IMR-90 (cell line): ENCODE data around the gene EPB41L5.

ENCODE experiments used
- CEBPB ChIP-seq: IDR thresholded peaks from 2 replicates; pipeline ENCODE4 v1.6.1; 2012; ENCODE audit warnings: low read depth, low read length, improper control_type of control experiment
- MAZ ChIP-seq: IDR thresholded peaks from 2 replicates; pipeline ENCODE4 v1.6.1; 2012; ENCODE audit warnings: low read depth, mild to moderate bottlenecking, low read length, improper control_type of control experiment, moderate library complexity, borderline replicate concordance
- MXI1 ChIP-seq: IDR thresholded peaks from 2 replicates; pipeline ENCODE4 v1.6.1; 2012; ENCODE audit warnings: low read depth, mild to moderate bottlenecking, low read length, moderate library complexity, borderline replicate concordance
- POLR2A ChIP-seq: IDR thresholded peaks from 2 replicates; pipeline ENCODE4 v1.6.1; 2012; ENCODE audit warnings: mild to moderate bottlenecking, low read depth, low read length
- RAD21 ChIP-seq: IDR thresholded peaks from 2 replicates; pipeline ENCODE4 v1.6.1; 2012; ENCODE audit warnings: low read length, improper control_type of control experiment
- RCOR1 ChIP-seq: IDR thresholded peaks from 2 replicates; pipeline ENCODE4 v1.6.1; 2012; ENCODE audit warnings: mild to moderate bottlenecking, low read length, improper control_type of control experiment; ENCODE audit not compliant: insufficient replicate concordance
- SMC3 ChIP-seq: fragments of 150-350 bp; IDR thresholded peaks from 2 replicates; pipeline ENCODE4 v1.6.1; 2016; ENCODE audit warnings: low read depth, mild to moderate bottlenecking, antibody characterized with exemption, low read length, moderate library complexity
- TF ChIP-seq, protein P1 (sequence below): conservative IDR thresholded peaks from 2 replicates; pipeline ENCODE4 v1.5.1; 2012; ENCODE audit warnings: mild to moderate bottlenecking, low read depth, low read length, improper control_type of control experiment

- TF ChIP-seq RAD21 (no peak), POLR2A (no peak), MAZ (no peak), MXI1 (no peak), CEBPB (no peak), SMC3 (no peak), RCOR1 (no peak)
- TF ChIP-seq, protein P1, sequence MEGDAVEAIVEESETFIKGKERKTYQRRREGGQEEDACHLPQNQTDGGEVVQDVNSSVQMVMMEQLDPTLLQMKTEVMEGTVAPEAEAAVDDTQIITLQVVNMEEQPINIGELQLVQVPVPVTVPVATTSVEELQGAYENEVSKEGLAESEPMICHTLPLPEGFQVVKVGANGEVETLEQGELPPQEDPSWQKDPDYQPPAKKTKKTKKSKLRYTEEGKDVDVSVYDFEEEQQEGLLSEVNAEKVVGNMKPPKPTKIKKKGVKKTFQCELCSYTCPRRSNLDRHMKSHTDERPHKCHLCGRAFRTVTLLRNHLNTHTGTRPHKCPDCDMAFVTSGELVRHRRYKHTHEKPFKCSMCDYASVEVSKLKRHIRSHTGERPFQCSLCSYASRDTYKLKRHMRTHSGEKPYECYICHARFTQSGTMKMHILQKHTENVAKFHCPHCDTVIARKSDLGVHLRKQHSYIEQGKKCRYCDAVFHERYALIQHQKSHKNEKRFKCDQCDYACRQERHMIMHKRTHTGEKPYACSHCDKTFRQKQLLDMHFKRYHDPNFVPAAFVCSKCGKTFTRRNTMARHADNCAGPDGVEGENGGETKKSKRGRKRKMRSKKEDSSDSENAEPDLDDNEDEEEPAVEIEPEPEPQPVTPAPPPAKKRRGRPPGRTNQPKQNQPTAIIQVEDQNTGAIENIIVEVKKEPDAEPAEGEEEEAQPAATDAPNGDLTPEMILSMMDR, result no peak
Measured at GRCh38 chr2:120110062-120110362, 97.1 kb downstream of the EPB41L5 start.
